HG03571 (cell line): ENCODE results near the gene TEX54.
"Not testable (repeated sequence)": the region's sequence is repeated elsewhere in the genome, so short reads cannot be mapped to it uniquely, and the experiment has no call there.

ENCODE experiments used
- ATAC-seq: cut with Tn5 transposase; IDR thresholded peaks from one replicate; pipeline ENCODE4 v1.9.1; 2021; ENCODE audit not compliant: unreplicated experiment

Gene TEX54

GRCh38 chr11:62835336-62835735 lies 2.7 kb upstream of the TEX54 start:
- no peak for ATAC-seq

DNA sequence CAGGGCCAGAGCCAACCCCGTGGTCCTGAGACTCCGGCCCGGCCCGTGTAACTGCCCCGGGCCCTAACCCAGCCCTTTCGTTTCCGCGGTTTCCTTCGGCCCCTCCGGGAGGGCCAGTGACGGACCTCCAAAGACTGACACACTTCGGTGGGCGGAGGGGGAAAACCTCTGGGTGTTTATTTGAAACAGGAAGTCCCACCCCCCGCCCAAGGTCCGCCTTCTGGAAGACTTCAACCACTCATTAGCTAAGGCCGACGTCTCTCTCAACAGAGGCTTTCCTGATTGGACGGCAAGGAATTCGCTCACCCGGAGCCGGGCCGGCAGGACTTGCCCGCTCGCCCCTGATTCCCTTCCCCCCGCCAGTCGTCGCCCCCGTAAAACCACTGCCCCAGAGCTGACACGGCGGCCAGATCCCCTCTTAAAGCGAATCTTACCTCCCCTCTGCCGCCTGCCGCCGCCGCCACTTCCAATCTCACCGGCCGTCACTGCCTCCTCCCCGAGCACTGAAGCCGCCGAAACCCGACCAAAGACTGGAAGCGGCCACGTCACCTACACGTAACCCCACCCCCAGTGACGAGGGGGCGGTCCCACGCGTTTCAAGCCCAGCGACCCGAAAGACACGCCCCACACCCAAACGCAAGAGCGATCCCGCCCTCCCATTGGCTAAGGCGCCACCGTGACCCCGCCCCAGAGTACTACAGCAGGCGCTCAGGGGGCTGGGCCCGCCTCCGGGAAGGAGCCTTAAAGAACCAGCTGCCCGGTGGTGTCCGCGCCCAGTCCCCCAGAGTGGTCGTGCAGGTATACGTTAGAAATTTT lies 913 bp downstream of the TEX54 start, which contains the start of gene STX5:
TSS of gene STX5 (minus strand) at position 532 of the 816 bp plus-strand sequence. CDS start 808 bp downstream, outside the sequence.
- ATAC-seq = peak; percentile 71

- ATAC-seq = no peak
Observed at GRCh38 chr11:62830904-62831519, 1.6 kb downstream of the TEX54 start.

GRCh38 chr11:62828130-62828529 lies 4.5 kb downstream of the TEX54 start:
- ATAC-seq = not testable (repeated sequence)

DNA sequence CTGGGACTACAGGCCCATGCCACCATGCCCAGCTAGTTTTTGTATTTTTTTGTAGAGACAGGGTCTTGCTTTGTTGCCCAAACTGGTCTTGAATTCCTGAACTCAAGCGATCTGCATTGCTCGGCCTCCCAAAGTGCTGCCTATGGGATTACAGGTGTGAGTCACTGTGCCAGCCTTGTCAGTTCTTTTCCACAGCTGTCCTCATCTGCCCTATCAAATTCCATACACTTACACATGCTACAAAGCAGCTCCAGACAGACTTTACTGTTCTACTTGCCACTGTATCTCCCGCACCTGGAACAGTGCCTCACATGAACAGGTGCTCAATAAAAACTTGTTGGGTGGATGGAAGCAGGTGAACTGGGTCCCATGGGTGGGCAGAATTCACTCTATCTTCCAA lies 9.0 kb downstream of the TEX54 start:
- no peak for ATAC-seq

DNA sequence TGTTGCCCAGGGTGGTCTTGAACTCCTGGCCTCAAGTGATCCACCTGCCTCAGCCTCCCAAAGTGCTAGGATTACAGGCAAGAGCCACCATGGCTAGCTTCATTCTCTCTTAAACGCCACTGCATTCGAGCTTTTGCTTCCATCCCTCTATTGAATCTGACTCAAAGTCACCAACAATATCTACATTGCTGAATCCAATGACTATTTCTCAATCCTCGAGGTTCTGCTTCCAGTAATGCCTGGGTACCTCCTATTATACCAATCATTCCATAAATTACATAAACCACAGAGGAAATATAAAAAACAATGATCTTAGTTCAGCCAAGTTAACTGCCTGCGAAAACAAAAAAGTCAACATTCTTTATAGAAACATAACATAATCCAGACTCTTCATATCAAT lies 15.5 kb downstream of the TEX54 start:
- ATAC-seq = no peak

- ATAC-seq = no peak
Observed at GRCh38 chr11:62816557-62816956, 16.1 kb downstream of the TEX54 start.

- no peak for ATAC-seq
Observed at GRCh38 chr11:62811659-62812058, 21.0 kb downstream of the TEX54 start.

- ATAC-seq = no peak
Observed at GRCh38 chr11:62810748-62811147, 21.9 kb downstream of the TEX54 start.

GRCh38 chr11:62806611-62807121 lies 26.0 kb downstream of the TEX54 start:
- ATAC-seq = no peak

- no peak for ATAC-seq
Observed at GRCh38 chr11:62805961-62806441, 26.6 kb downstream of the TEX54 start.

DNA sequence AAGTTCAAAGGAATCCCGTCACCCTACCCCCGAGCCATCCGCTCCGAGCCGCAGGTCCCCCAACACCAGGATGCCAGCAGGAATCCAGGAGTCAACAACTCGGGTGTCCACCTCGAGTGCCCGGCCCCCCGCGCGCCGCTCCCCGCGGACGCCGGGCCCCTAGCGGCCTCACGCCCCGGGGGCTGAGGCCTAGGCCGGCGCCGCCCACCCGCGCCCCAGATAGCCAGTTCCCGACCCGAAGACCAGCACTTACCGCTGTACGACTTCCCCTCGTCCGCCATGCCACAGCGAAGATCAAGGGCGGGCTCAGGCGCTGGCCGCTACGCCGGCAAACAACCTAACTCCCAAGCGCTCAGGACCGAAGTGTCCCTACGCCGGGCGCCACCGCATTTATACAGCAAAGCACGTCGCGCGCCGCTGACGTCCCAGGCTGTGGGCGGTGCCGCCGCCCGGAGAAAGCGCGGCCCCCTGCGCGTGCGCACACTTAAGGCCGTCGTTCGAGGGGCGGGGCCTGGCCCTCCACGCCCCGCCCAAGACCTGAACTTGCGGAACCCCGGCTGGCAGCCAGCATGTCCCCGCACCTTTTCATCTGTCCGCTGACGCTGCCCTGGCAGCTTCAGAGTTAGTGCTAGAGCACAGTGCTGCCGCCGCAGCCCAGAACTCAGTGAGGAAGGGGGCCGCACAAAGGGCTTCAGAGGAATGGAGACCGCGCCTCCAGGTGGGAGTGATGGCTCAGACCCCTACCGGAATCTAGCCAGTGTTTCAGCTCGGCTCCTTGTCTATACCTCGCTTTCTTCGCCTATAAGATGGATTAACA lies 27.4 kb downstream of the TEX54 start, which contains the start of gene NXF1:
TSS of gene NXF1 (minus strand) at position 365 of the 817 bp plus-strand sequence. CDS start at position 281, 84 bp downstream.
- ATAC-seq = peak; percentile 82

DNA sequence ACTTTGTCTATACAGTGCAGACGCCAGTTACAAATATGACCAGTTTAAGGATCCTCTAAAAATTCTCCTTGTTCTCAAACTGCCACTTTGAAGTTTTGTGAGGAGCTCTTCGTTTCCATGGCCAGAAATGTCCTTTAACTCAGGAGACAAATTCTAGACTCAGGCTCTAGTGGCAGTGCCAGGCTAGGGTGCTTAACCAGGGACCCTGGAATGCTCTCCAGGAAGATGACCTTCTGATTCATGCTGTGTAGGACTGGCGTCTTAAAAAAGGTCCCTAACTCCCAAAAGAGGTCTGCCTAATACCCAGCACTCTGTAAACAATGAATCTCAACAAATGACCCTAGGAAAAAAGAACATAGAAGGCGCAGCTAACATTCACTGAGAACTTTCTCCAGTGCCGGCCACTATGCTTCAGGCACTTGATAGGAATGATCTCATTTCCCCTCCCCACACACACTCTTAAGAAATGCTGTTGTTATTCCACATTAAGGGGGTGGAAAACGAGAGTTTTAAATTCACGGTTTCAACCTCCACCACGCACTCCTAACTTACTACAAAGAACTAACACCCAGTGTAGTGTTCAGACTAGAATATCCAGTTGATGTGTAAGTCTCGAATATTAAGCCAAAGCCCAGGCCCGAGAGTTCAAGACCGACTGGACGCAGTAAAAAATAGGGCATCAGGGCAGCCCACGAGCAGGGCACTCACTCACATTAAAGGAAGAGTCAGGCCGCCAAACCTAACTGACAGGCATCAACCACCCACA lies 28.1 kb downstream of the TEX54 start:
- no peak for ATAC-seq

DNA sequence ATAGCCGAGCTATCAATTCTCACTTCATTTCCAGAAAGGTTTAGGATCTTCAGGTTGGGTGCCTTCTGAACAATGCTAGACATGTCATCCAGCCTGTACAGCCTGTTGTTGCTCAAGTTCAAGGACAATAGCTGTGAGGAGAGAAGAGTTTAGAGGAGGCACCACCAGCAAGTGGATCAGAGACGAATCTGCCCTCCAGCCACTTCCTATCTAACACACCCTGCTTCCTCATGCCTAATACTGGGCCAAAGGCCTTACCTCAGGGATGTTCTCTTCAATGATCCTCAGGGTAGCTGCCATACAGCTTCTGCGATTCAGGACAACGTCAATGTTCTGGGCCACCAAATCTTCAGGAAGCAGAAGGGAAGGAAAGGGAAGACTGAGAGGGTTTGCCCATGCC lies 31.6 kb downstream of the TEX54 start:
- ATAC-seq = no peak

GRCh38 chr11:62799486-62799885 lies 33.2 kb downstream of the TEX54 start:
- no peak for ATAC-seq

- ATAC-seq = no peak
Observed at GRCh38 chr11:62796281-62796680, 36.4 kb downstream of the TEX54 start.

- no peak for ATAC-seq
Observed at GRCh38 chr11:62794201-62794775, 38.4 kb downstream of the TEX54 start.

DNA sequence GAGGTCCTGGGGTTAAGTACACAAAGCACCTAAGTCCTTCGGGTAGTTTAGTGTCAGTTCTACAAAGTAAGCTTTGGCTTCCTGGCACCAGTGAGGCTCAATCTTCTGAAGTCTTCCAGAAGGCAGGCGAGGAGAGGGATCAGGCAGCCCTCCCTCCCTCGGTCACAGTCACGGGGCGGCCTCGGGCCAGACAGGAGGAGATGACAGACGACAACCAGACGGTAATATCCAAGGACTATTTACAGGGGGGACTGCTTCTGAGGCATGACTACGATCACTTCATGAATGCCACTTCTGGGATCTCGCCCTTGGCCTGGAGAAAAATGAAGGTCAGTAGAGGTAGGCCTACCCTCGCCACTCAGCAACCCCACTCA lies 40.5 kb downstream of the TEX54 start:
- no peak for ATAC-seq

DNA sequence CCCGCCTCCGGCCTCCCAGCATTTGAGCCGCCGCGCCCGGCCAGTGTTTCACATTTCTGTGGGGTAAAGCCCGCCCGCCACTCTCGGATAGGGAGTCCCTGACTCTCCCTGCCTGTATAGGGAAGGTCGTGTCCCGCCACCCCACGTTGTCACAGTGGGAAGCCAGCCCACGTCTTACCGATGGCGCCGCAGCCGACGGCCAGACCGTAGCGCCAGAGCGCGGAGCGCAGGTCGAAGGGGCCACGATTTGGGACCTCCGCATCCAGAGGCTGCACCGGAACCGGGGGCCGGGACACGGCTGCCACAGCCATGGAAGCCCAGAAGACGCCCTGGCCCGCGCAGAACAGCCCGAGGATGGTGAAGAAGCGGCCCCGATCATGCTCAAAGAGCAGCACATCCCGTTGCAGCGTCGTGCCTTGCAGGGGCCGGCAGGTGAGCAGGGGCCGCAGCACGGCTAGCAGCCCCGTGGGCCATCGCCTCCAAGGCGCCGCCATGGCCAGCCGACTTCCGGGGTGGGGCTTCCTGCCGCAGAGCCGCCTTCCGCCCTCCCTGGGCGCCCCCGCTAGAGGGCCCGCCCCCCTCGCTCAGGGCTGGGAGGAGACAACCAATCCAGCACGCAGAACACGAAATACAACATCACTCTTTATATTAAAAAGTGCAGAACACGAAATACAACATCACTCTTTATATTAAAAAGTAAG lies 41.0 kb downstream of the TEX54 start, which contains the start of gene TMEM223:
TSS of gene TMEM223 (minus strand) at position 506 of the 701 bp plus-strand sequence. CDS start at position 494, 12 bp downstream.
- peak; percentile 63 for ATAC-seq
